Left lung (tissue), 10 donors: Measurements from ENCODE around the gene SLC25A38. TPM values are rescaled to one million over a fixed set of nuclear protein-coding genes. Genes with fewer than 3 reads are reported as not detected.

Experiments
- ATAC-seq: fragments of 200-7000 bp; cut with Tn5 transposase; one replicate; pipeline ENCODE4 v1.9.1; 2020; ENCODE audit warnings: moderate library complexity
- DNase-seq, 4 donors: peaks; one replicate each; pipeline ENCODE4 v3.0.0-alpha.2; 2013 to 2020
- H3K27ac ChIP-seq, 2 donors: fragments of 200-600 bp; sonication (generic) in 1 of 2; one replicate each; pipeline versions ENCODE4 v1.5.0 to v1.8.0; 2020 to 2021
- H3K27me3 ChIP-seq, 2 donors: fragments of 200-600 bp; sonication (generic) in 1 of 2; one replicate each; pipeline versions ENCODE4 v1.5.0 to v1.8.0; 2020 to 2021
- H3K36me3 ChIP-seq, 2 donors: fragments of 200-600 bp; sonication (generic) in 1 of 2; one replicate each; pipeline versions ENCODE4 v1.5.0 to v1.8.0; 2020 to 2021
- H3K4me1 ChIP-seq, 2 donors: fragments of 200-600 bp; one replicate each; pipeline ENCODE4 v1.8.0; 2021
- H3K4me3 ChIP-seq, 2 donors: fragments of 200-600 bp; sonication (generic) in 1 of 2; one replicate each; pipeline versions ENCODE4 v1.5.0 to v1.8.0; 2020 to 2021; ENCODE audit warnings: mild to moderate bottlenecking in 1 of 2
- H3K9me3 ChIP-seq, 2 donors: fragments of 200-600 bp; sonication (generic) in 1 of 2; one replicate each; pipeline versions ENCODE4 v1.5.0 to v1.8.0; 2020 to 2021
- CTCF ChIP-seq, 2 donors: fragments of 200-600 bp; sonication (generic) in 1 of 2; IDR thresholded peaks; one replicate each; pipeline versions ENCODE4 v1.5.0 to v1.8.0; 2021; ENCODE audit warnings: antibody characterized with exemption in 2 of 2
- intact Hi-C, 2 donors: fragments of 100-400 bp; cut with DNase I; formaldehyde crosslinking; loops; one replicate each; pipeline versions ENCODE4 v1.11.2 to v1.14.2; 2022
- polyA plus RNA-seq, 6 donors: library from polyadenylated mRNA; unstranded; fragments of 120-200 nt; gene quantifications; one replicate each; pipeline ENCODE4 v1.2.1, GENCODE V29; 2013; ENCODE audit not compliant: insufficient read length in 6 of 6
- total RNA-seq, 2 donors: library from RNA; stranded (reverse); fragmentation: NEBNext Ultra II Directional; extraction: Animal tissue kit (Norgen Biotek cat#: 25700); gene quantifications; one replicate each; pipeline ENCODE4 v1.2.1, GENCODE V29; 2021
- donor health status: DM: no; HTN: yes; CAD: no.
- donor health status: DM: no; HTN: no; CAD: no.

SLC25A38 gene
- total and polyA plus RNA-seq, 8 donors, result 28.9 to 41.5 (median 37.3) TPM

DNA sequence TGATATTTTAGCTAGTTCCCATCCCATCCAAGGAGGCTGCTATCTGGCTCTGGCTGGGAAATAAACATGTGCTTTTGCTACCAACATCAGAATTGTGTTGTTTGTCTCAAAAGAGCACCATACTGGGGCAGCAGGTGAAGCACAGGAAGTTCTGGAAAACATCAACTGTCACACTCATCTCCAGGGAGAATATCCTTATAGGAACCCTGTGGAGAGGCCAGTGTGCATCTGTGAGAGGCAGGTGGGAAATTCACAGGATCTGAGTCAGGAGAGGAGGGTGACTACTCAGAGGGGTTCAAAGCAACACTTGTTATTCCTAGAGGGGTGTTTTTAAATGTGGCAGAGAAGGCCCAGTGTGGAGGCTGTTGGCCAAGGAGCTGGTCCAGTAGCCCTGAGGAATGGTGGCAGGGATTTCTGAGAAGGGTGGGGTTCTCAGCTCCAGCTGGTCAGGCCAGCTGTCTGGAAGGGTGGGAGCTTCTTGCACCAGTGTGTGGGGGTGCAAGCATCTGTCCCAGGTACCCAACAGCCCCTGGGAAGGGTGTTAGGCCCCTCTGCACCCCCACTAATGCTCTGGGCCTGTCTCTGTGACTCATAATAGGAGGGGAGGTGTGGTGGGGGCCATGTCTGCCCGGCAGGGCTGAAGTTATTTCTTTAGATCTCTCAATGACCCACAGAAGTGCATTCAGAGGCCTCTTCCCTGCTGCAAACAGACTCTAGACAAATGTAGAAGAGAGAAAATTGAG, 52.0 kb downstream of the SLC25A38 start:
- no peak for TF ChIP-seq CTCF (IDR thresholded peaks at IDR 0.05)
- Histone ChIP-seq H3K27me3 (no peaks in the 10 kb centered on the region), H3K4me3 (no peak overlapping the region), H3K9me3 (no peaks in the 10 kb centered on the region), H3K27ac (no peak overlapping the region), H3K36me3 (no peaks in the 10 kb centered on the region), H3K4me1 (peaks cover 5% of the 10 kb centered on the region in 2 donors)
- ATAC-seq (no peak), DNase-seq (no peak)
- intact Hi-C loops, result no loop called here

- H3K9me3 ChIP-seq, result no peaks in the 10 kb centered on the region
- intact Hi-C loops, result no loop called here
- no peaks in the 10 kb centered on the region for H3K27me3 ChIP-seq
- H3K4me1 ChIP-seq, result no peaks in the 10 kb centered on the region
- no peak overlapping the region for H3K4me3 ChIP-seq
- DNase-seq, result no peak
- ATAC-seq, result no peak
- TF ChIP-seq CTCF (IDR thresholded peaks at IDR 0.05), result no peak
- H3K27ac ChIP-seq, result no peak overlapping the region
- H3K36me3 ChIP-seq, result no peaks in the 10 kb centered on the region
Measured at GRCh38 chr3:39438880-39439279, 55.7 kb downstream of the SLC25A38 start.

GRCh38 chr3:39440316-39440715, 57.1 kb downstream of the SLC25A38 start:
- H3K9me3 ChIP-seq, result no peaks in the 10 kb centered on the region
- intact Hi-C loops, result no loop called here
- TF ChIP-seq CTCF (IDR thresholded peaks at IDR 0.05), result no peak
- no peaks in the 10 kb centered on the region for H3K36me3 ChIP-seq
- ATAC-seq (no peak), DNase-seq (no peak)
- H3K4me1 ChIP-seq, result no peaks in the 10 kb centered on the region
- H3K4me3 ChIP-seq, result no peak overlapping the region
- H3K27me3 ChIP-seq, result no peaks in the 10 kb centered on the region
- no peak overlapping the region for H3K27ac ChIP-seq

DNA sequence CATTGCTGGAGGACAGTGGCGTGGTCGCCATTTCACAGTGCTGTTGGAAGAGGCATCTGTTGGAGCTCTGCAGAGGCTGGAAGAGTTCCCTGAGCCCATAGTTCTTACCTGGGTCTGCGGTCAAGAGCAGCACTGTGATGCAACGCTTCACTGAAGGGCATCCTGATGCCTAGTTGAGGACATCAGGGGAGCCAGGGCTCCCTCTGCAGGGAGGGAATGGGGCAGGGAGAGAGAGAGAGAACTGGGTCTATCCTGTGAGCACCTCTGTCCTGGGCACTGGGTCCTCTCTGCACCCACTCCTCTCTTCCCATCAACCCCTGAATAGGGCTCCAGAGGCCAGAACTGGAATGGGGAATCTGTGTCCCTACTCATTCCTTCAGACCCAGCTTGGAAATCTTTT, 60.4 kb downstream of the SLC25A38 start:
- intact Hi-C loops, result no loop called here
- ATAC-seq, result peak; percentile 54

GRCh38 chr3:39445927-39446326, 62.8 kb downstream of the SLC25A38 start:
- no peak overlapping the region for H3K27ac ChIP-seq
- H3K4me1 ChIP-seq, result no peaks in the 10 kb centered on the region
- intact Hi-C loops, result no loop called here
- no peak for TF ChIP-seq CTCF (IDR thresholded peaks at IDR 0.05)
- H3K27me3 ChIP-seq, result no peaks in the 10 kb centered on the region
- no peaks in the 10 kb centered on the region for H3K9me3 ChIP-seq
- ATAC-seq, result no peak
- no peak for DNase-seq
- H3K36me3 ChIP-seq, result no peaks in the 10 kb centered on the region
- no peak overlapping the region for H3K4me3 ChIP-seq

More for the DNA sequence above, 60.4 kb downstream of the SLC25A38 start:
- Histone ChIP-seq H3K27ac (no peak overlapping the region), H3K9me3 (no peaks in the 10 kb centered on the region), H3K36me3 (no peaks in the 10 kb centered on the region), H3K27me3 (no peaks in the 10 kb centered on the region), H3K4me1 (no peaks in the 10 kb centered on the region), H3K4me3 (no peak overlapping the region)
- no peak for DNase-seq
- TF ChIP-seq CTCF (IDR thresholded peaks at IDR 0.05), result no peak
